Vagina (tissue), 2 donors: ENCODE results near the gene ACOX2. TPM values are rescaled to one million over a fixed set of nuclear protein-coding genes. Genes with fewer than 3 reads are reported as not detected.

Source experiments
- DNase-seq, 2 donors: peaks; one replicate each; pipeline ENCODE4 v3.0.0-alpha.2; 2017; ENCODE audit errors: extremely low spot score in 2 of 2
- H3K27ac ChIP-seq: fragments of 200-600 bp; sonication (generic); one replicate; pipeline ENCODE4 v1.5.1; 2019
- H3K27me3 ChIP-seq: fragments of 200-600 bp; sonication (generic); one replicate; pipeline ENCODE4 v1.5.1; 2019
- H3K36me3 ChIP-seq, 2 donors: fragments of 200-600 bp; sonication (generic); one replicate each; pipeline ENCODE4 v1.5.1; 2017 to 2019
- H3K4me1 ChIP-seq: fragments of 200-600 bp; sonication (generic); one replicate; pipeline ENCODE4 v1.5.1; 2019
- H3K4me3 ChIP-seq, 2 donors: fragments of 200-600 bp; sonication (generic); 1 replicate in 1 of 2; 2 replicates in 1 of 2; pipeline ENCODE4 v1.5.1; 2016 to 2019
- H3K9me3 ChIP-seq: fragments of 200-600 bp; sonication (generic); one replicate; pipeline ENCODE4 v1.5.1; 2019
- POLR2A ChIP-seq, 2 donors: fragments of 450-650 bp; IDR thresholded peaks; one replicate each; pipeline ENCODE4 v1.6.1; 2017; ENCODE audit warnings: antibody characterized with exemption in 2 of 2, mild to moderate bottlenecking in 2 of 2, moderate library complexity in 2 of 2
- POLR2AphosphoS5 ChIP-seq, 2 donors: sonication (generic); formaldehyde crosslinking; IDR thresholded peaks; one replicate each; pipeline ENCODE4 v1.9.0; 2017; ENCODE audit warnings: antibody characterized with exemption in 2 of 2, mild to moderate bottlenecking in 2 of 2, low read depth in 1 of 2; ENCODE audit not compliant: insufficient read depth in 1 of 2
- intact Hi-C: fragments of 100-400 bp; cut with DNase I; formaldehyde crosslinking; loops from one replicate; pipeline ENCODE4 v1.15.1; 2023
- total RNA-seq: library from RNA; depleted of rRNA; stranded (reverse); fragments of >200 nt; gene quantifications from one replicate; pipeline ENCODE4 v1.2.3, GENCODE V29; 2016
- TF ChIP-seq, protein P1 (sequence below), 3 experiments: fragments of 450-650 bp in 2 of 3; fragments of 200-600 bp in 1 of 3; sonication (generic) in 1 of 3; IDR thresholded peaks; one replicate each; pipeline ENCODE4 v1.5.1; 2017 to 2019; ENCODE audit warnings: antibody characterized with exemption in 3 of 3, mild to moderate bottlenecking in 2 of 3, moderate library complexity in 2 of 3

Gene ACOX2
- total RNA-seq, 1 donor from 2014 or later = 24.8 TPM

GRCh38 chr3:58572634-58573230, 35.7 kb upstream of the ACOX2 start:
- Histone ChIP-seq H3K27me3 (no peaks in the 10 kb centered on the region), H3K4me3 (no peak overlapping the region), H3K27ac (no peak overlapping the region), H3K36me3 (peaks cover 0 to 4% of the 10 kb centered on the region in 2 donors), H3K4me1 (peaks cover 61% of the 10 kb centered on the region), H3K9me3 (no peaks in the 10 kb centered on the region)
- intact Hi-C loops = no loop called here
- TF ChIP-seq POLR2AphosphoS5 (IDR thresholded peaks at IDR 0.05; ENCODE audit: insufficient read depth in 1 of 2, low read depth in 1 of 2) (no peak), POLR2A (IDR thresholded peaks at IDR 0.05) (no peak)
- TF ChIP-seq, protein P1, sequence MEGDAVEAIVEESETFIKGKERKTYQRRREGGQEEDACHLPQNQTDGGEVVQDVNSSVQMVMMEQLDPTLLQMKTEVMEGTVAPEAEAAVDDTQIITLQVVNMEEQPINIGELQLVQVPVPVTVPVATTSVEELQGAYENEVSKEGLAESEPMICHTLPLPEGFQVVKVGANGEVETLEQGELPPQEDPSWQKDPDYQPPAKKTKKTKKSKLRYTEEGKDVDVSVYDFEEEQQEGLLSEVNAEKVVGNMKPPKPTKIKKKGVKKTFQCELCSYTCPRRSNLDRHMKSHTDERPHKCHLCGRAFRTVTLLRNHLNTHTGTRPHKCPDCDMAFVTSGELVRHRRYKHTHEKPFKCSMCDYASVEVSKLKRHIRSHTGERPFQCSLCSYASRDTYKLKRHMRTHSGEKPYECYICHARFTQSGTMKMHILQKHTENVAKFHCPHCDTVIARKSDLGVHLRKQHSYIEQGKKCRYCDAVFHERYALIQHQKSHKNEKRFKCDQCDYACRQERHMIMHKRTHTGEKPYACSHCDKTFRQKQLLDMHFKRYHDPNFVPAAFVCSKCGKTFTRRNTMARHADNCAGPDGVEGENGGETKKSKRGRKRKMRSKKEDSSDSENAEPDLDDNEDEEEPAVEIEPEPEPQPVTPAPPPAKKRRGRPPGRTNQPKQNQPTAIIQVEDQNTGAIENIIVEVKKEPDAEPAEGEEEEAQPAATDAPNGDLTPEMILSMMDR (IDR thresholded peaks at IDR 0.05) = no peak
- DNase-seq = no peak

DNA sequence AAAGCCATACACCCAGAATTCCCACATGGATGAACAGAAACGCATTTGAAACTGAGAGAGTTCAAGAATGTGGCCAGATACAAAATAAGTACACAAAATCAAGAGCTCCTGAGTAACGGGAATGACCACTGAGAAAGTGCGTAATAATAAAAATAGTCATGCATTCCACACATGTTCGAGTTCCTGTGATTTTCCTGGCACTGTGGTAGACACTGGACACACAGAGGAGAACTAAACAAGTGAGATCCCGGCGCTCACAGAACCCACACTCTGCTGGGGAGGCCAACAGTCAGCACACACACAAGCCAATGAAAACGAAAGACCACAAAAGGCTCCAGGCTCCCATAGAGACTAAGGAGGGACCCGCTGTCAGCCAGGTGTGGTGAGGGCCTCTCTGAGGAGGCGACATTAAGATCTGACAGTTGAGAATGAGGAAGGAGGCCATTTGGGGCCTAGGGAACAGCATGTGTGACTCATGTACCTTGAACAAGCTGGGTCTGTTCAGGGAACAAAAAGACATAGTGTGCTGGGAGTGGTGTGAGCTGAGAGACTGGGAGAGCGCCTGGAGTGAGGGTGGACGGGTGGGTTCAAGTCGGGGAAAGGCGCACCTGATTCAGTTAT, 35.1 kb upstream of the ACOX2 start:
- Histone ChIP-seq H3K4me1 (peaks cover 55% of the 10 kb centered on the region), H3K36me3 (peaks cover 0 to 10% of the 10 kb centered on the region in 2 donors), H3K27ac (no peak overlapping the region), H3K4me3 (no peak overlapping the region), H3K27me3 (no peaks in the 10 kb centered on the region), H3K9me3 (no peaks in the 10 kb centered on the region)
- TF ChIP-seq, protein P1 (IDR thresholded peaks at IDR 0.05) = no peak
- TF ChIP-seq POLR2AphosphoS5 (IDR thresholded peaks at IDR 0.05; ENCODE audit: insufficient read depth in 1 of 2, low read depth in 1 of 2) (no peak), POLR2A (IDR thresholded peaks at IDR 0.05) (no peak)
- intact Hi-C loops = no loop called here
- no peak for DNase-seq

GRCh38 chr3:58570851-58571250, 33.9 kb upstream of the ACOX2 start:
- TF ChIP-seq POLR2A (IDR thresholded peaks at IDR 0.05) (no peak), POLR2AphosphoS5 (IDR thresholded peaks at IDR 0.05; ENCODE audit: insufficient read depth in 1 of 2, low read depth in 1 of 2) (no peak)
- TF ChIP-seq, protein P1 (IDR thresholded peaks at IDR 0.05) = no peak
- Histone ChIP-seq H3K4me1 (peaks cover 43% of the 10 kb centered on the region), H3K9me3 (no peaks in the 10 kb centered on the region), H3K27me3 (no peaks in the 10 kb centered on the region), H3K36me3 (peaks cover 0 to 20% of the 10 kb centered on the region in 2 donors), H3K27ac (no peak overlapping the region), H3K4me3 (no peak overlapping the region)
- DNase-seq = no peak
- intact Hi-C loops = no loop called here

DNA sequence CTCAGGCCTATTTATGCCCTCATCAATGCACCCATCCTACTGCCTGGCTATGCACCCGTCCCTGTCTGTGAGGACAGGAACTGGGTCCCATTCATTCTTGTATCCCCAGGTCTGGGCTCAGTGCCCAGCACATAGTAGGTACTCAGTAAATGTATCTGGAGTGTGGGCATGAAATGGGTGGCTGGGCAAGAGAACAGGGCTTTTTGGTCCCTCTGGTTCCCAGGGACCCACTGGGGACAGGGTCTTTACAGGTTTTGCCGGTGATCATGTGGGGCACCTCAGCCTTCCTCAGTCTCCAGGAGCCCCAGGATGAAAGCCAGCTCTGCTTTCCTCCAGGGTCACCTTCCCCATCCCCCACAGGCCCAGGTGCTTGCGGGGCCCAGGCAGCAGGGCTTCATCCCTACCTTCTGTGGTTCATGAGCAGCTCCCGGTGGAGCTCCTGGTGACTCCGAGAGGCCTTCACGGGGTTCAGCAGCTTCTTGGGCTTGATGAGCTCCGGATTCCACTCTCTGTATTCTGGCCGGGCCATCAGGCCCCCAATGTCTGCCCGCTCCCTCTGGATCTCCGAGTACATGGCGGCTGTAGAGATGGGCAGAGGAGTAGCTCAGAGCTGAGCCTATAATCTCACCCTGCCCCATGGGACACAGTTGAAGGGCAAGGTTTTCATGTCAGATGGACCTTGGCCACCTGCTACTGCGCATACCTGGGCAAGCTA, 32.5 kb upstream of the ACOX2 start:
- Histone ChIP-seq H3K27ac (no peak overlapping the region), H3K4me3 (no peak overlapping the region), H3K36me3 (peaks cover 0 to 24% of the 10 kb centered on the region in 2 donors), H3K27me3 (no peaks in the 10 kb centered on the region), H3K9me3 (no peaks in the 10 kb centered on the region), H3K4me1 (peaks cover 28% of the 10 kb centered on the region)
- DNase-seq = no peak
- intact Hi-C loops = loop anchor here (2.0 kb wide), 1 partner anchor 59 kb away; no protein-coding TSS in a partner anchor
- no peak for TF ChIP-seq POLR2A (IDR thresholded peaks at IDR 0.05)
- TF ChIP-seq POLR2AphosphoS5 (IDR thresholded peaks at IDR 0.05; ENCODE audit: insufficient read depth in 1 of 2, low read depth in 1 of 2) = no peak
- TF ChIP-seq, protein P1 (IDR thresholded peaks at IDR 0.05) = no peak
